Fibroblast of skin of right quadriceps (primary cell): ENCODE results near the gene LPAR5.

Experiments used
- DNase-seq: peaks from one replicate; pipeline ENCODE4 v3.0.0-alpha.2; 2013

LPAR5 gene

GRCh38 chr12:6635375-6635855, 344 bp downstream of the LPAR5 start:
- DNase-seq = peak; percentile 25

DNA sequence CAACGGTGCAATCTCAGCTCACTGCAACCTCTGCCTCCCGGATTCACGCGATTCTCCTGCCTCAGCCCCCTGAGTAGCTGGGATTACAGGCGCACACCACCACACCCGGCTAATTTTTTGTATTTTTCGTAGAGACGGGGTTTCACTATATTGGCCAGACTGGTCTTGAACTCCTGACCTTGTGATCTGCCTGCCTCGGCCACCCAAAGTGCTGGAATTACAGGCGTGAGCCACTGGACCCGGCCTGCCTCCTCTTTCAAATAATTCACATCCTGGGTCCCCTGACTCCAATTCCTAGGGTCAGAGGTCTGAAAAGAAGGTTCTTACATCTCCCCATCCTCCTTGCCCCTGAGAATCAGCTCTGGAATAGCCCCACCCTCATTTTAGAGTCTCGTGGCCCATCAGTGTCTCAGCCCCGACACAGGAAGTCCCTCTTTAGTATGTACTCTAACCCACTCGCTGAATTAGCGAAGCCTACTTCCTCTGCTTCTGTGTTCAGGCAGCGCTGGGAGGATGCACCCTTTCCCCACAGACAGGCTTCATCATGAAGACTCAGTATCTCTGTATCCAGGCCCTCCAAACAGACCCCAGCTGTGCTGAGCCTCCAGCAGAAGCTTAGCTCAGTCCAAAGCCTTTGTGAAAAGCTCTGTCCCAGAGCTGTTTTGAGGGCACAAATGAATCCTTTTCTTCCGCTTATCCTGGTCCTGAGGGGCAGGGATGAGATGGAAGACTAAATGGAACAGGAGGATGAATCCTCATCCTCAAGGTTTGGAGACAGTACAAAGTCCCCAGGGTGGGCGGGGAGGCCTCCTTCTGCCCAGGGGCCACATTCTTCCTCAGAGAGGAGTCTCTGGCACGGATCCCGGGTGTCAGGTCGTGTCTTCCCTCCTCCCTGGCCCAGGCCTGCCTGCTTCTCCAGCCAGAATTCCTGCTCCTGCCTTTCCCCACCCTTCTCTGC, 3.5 kb downstream of the LPAR5 start:
- DNase-seq = peak; percentile 27

- DNase-seq = no peak
Observed at GRCh38 chr12:6631549-6631961, 4.2 kb downstream of the LPAR5 start.

DNA sequence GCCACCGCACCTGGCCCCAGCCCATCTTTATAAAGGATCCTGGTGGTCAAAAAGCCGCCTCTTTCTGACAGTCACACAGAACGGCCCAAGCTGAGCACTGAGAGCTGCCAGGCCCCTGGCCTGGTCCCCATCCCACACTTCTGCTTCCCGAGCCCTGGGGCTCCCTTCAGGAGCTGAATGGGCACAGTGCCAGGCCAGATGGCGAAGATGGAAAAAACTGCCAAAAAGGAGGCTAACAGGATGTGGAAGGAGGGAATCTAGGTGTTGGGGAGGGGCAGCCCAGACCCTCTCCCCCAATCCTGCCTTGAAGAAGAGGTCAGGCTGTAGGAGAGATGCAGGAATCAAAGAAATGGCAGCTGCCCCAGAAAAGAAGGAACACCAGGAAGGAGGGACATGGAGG, 5.0 kb downstream of the LPAR5 start:
- no peak for DNase-seq

GRCh38 chr12:6627616-6628015, 8.1 kb downstream of the LPAR5 start:
- no peak for DNase-seq

DNA sequence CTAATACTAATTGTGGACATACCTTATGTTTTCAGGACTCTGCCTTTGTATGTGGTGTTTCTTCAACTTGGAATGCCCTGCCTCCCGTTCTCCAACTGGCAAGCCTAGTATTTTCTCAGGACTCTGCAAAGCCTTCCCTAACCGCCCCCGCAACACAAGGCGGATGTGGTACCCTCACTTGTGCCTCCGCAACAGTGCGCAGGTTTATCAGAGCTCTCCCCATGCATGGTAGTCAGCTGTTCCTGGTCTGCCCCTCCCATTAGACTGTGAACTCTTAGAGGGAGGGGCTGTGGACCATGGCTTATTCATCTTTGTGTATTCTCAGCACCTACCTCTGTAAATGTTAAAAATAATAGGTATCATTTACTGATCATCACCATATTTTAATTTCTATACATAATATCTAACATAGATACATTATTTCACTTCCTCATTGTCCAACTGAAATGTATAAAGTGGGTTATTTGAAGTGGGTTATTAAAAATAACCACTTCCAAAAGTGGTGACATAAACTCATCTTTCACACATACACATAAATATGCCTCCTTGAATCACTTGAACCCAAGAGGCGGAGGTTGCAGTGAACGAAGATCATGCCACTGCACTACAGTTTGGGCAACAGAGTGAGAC, 9.0 kb downstream of the LPAR5 start:
- DNase-seq = no peak

GRCh38 chr12:6620885-6621274, 14.9 kb downstream of the LPAR5 start:
- no peak for DNase-seq

- peak; percentile 61 for DNase-seq
Observed at GRCh38 chr12:6620137-6620884, 15.4 kb downstream of the LPAR5 start.

- DNase-seq = no peak
Observed at GRCh38 chr12:6618483-6619225, 17.1 kb downstream of the LPAR5 start.

DNA sequence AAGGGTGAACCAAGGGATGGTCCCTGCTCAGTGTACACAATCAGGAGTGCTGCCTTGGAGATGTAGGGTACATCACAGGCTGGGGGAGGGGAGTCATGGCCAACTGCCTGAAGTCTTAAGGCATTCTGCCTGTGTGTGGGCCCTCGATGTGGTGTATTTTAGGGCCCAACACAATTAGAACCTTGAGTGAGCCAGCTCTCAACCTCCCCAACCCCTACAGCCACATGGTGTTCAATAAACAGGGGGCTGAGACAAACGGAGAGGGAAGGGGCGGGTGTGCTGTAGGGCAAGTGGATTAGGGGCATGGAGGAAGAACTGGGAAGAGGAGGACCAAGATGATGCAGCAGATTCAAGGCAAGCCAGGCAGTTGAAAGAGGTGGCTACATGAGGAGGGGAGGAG, 20.0 kb downstream of the LPAR5 start:
- DNase-seq = no peak

DNA sequence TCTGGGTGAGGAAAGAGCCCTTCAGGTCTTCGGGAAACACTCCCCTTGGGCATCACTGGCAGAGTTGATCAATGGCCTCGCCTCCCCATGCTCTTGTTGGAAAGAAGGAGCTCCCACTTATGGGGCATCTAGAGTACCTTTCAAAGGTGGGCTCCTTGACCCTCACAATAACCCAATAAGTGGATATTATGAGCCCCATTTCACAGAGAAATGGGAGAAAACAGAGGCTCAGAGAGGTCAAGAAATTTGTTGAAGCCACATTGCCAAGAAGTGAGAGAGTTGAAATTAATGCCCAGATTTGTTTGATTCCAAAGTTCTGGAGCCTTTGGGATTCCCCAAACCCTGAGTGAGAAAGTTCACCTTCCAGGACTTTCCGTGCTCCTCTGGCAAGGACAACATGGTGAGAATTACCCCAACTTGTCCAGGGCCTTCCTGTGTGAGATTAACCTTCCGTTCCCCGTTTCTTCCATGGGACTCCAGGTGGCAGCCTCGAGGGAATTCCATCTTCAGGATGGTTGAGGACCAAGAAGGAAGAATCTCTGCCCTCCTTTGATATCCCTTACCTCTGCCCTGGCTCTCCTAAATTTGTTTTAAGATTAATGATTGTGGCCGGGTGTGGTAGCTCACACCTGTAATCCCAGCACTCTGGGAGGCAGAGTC, 21.1 kb downstream of the LPAR5 start:
- no peak for DNase-seq

GRCh38 chr12:6613776-6614512, 21.8 kb downstream of the LPAR5 start:
- peak; percentile 93 for DNase-seq

DNA sequence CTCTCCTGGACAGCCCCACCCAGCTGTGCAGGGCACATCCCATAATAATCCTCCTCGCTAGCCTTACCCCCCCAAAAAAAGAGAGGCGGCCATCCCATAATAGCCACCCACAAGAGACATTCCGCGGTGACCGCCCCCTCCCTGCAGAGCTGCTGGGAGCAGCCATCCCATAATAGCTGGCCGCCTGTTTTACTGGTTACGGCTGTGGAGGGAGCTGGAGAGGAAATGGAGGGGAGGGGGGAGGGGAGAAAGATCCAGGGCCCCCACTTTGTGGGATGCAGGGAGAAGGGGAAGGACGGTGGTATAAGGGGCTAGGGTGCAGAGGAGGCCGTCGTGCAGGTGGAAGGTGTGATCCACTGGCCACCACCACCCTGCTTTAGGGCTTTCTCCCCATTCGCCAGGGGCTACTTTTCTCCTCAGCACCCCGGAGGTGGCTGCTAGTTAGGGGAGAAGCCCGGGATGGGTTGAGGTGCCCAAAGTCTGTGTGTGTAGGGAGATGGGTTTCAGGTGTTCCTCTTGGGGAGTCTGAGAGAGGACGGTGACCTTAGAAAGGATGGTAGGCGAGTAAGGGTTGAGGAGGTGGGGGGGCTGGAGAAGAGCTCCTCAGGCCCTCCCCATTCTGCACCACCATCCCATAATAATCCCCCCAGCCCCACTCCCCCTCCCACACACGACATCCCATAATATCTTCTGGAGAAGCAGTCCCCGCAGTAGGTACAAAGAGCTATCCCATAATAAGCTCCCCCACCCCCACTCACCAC, 22.6 kb downstream of the LPAR5 start:
- DNase-seq = peak; percentile 76

DNA sequence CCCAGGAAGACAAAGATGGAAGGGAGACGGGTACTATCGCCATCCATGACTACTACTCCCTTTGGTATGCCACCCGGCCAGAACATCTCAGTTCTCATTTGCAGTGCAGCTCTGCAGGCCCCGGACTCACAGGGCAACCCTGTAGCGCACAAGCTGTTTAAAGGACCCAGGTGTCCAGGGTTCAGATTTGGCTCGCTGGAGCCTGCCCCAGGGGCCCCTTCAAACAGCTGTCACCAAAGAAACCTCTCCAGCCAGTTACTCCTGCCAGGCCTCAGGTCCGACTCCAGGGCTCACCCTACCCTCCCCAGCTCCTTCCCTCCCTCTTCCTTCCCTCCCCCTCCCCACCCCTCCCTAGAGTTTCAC, 23.1 kb downstream of the LPAR5 start:
- no peak for DNase-seq

DNA sequence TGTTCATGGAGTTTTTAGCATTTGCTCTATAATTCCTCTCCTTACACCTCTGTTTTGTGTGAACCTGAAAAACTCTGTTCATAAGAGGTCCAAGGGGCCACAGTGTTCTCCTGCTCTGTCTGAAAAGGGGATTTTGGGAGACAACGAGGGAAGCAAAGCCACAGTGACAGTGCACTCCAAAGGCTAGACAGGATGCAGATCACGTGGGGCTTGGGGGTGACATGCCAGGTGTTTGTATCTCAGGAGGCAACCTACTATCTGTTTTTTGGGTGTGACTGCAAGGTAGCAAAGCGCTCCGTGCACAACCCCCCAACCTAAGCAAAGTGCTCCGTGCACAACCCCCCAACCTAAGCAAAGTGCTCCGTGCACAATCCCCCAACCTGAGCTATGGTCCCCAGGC, 23.5 kb downstream of the LPAR5 start:
- no peak for DNase-seq

- DNase-seq = no peak
Observed at GRCh38 chr12:6608592-6609281, 27.0 kb downstream of the LPAR5 start.

- DNase-seq = peak; percentile 50
Observed at GRCh38 chr12:6607751-6608591, 27.8 kb downstream of the LPAR5 start.

- DNase-seq = peak; percentile 32
Observed at GRCh38 chr12:6606331-6607131, 29.2 kb downstream of the LPAR5 start.
